IMR-90 (cell line): ENCODE results near the gene MFGE8. TPM values are rescaled to one million over a fixed set of nuclear protein-coding genes. Genes with fewer than 3 reads are reported as not detected.

ENCODE experiments used
- polyA plus RNA-seq, 3 experiments: library from polyadenylated mRNA; depleted of rRNA; stranded (reverse); fragments of >200 nt; gene quantifications; 2 replicates each; pipeline ENCODE4 v1.2.3, GENCODE V29; 2012; ENCODE audit warnings: low replicate concordance in 1 of 3
- total RNA-seq: library from RNA; depleted of rRNA; stranded (reverse); fragments of >200 nt; gene quantifications from 2 replicates; pipeline ENCODE4 v1.2.3, GENCODE V29; 2012; rRNA removed

Gene MFGE8
- total and polyA plus RNA-seq, 2 of the 4 experiments (the other 2 are of a cell fraction) = 232 to 1,912 TPM

Other genes starting within 250 kb of the MFGE8 start
- 0.54 and 0.56 TPM in 2 replicates for gene ACAN, start 109.9 kb downstream of the MFGE8 start, total RNA-seq
- gene ACAN, start 109.9 kb downstream of the MFGE8 start, polyA plus RNA-seq (2012; rRNA removed) = 0.96 and 1.2 TPM in 2 replicates
- gene HAPLN3, start 17.8 kb downstream of the MFGE8 start, total RNA-seq = 4.4 and 5.9 TPM in 2 replicates
- gene HAPLN3, start 17.8 kb downstream of the MFGE8 start, polyA plus RNA-seq (2012; rRNA removed) = 28.6 and 30.8 TPM in 2 replicates
- gene ABHD2, start 175.1 kb upstream of the MFGE8 start, total RNA-seq = 56.9 and 62.9 TPM in 2 replicates
- 29.4 and 31.2 TPM in 2 replicates for gene ABHD2, start 175.1 kb upstream of the MFGE8 start, polyA plus RNA-seq (2012; rRNA removed)